DMS53 treated with DMSO at 0.1 percent for 48 hours (cell line): ENCODE data around the gene LIM2.
"Not testable (repeated sequence)": the region's sequence is repeated elsewhere in the genome, so short reads cannot be mapped to it uniquely, and the experiment has no call there.

Experiments
- DNase-seq: peaks from one replicate; lab custom pipeline; 2025; ENCODE audit not compliant: unreplicated experiment; lab: John Stamatoyannopoulos, UW

LIM2 gene

DNA sequence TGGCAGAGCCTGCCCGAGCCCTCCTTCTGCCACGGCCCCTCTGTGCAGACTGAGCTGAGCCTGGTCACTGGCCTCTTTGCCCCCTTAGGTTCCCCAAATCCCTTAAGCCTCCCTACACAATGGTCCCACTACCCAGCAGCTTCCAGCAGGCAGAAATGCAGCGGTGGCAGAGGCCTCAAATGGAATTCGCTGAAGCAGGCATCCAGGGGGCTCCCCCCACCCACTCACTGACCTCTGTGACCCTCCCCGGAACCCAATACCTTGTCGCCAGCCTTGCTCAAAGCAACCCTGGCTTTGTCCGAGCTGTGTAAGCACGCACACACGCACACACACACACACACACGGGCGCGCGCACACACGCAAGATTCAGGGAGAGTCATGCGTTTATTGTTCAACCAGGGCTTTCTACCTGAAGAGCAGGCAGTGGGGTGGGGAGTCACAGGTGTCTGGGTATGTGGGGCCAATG is at the start of gene LIM2:
TSS of gene LIM2 (minus strand) at position 51 of the 466 bp plus-strand sequence. CDS start 531 bp downstream, outside the sequence.
- DNase-seq = no peak

GRCh38 chr19:51434456-51434855 is 46.7 kb upstream of the LIM2 start:
- no peak for DNase-seq

GRCh38 chr19:51433043-51433442 is 45.3 kb upstream of the LIM2 start:
- DNase-seq = no peak

- no peak for DNase-seq
These were observed 43.4 kb upstream of the LIM2 start for GRCh38 chr19:51431124-51431523.

- no peak for DNase-seq
These were observed 42.4 kb upstream of the LIM2 start for GRCh38 chr19:51430221-51430620.

DNA sequence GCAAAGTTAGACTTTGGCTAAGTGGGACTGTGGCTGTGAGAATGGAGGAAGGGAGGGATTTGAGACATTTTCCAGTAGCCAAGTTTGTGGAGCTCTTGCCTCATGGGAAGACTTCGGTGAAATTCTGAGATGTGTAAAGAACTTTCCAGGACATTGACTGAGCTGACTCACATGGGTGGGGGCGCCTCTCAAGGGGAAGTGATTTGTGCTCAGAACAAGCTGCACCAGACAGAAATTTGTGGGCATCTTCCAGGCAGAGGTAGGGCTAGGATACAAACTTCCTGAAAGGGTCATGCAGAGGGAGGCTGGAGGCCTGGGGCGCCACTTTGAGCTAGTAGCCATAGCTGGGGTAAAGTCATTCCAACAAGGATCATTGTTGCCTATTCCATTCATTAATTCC is 39.4 kb upstream of the LIM2 start:
- no peak for DNase-seq

DNA sequence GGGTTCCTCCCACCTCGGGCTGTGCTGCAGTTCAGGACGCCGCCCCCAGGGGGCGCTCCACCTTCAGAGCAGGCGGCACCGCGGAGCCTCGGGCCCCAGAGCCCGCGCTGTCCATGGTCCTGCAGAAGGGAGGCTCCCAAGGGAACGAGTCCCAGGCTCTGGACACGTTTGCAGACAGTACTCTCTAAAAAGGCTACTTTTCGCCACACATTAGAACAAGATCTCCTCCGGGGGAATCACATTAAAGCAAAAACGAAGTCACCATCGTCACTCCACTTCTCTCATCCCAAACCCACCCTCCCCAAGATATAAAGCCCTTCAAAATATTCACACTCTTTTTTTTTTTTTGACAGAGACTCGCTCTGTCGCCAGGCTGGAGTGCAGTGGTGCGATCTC is 34.3 kb upstream of the LIM2 start:
- DNase-seq = no peak

DNA sequence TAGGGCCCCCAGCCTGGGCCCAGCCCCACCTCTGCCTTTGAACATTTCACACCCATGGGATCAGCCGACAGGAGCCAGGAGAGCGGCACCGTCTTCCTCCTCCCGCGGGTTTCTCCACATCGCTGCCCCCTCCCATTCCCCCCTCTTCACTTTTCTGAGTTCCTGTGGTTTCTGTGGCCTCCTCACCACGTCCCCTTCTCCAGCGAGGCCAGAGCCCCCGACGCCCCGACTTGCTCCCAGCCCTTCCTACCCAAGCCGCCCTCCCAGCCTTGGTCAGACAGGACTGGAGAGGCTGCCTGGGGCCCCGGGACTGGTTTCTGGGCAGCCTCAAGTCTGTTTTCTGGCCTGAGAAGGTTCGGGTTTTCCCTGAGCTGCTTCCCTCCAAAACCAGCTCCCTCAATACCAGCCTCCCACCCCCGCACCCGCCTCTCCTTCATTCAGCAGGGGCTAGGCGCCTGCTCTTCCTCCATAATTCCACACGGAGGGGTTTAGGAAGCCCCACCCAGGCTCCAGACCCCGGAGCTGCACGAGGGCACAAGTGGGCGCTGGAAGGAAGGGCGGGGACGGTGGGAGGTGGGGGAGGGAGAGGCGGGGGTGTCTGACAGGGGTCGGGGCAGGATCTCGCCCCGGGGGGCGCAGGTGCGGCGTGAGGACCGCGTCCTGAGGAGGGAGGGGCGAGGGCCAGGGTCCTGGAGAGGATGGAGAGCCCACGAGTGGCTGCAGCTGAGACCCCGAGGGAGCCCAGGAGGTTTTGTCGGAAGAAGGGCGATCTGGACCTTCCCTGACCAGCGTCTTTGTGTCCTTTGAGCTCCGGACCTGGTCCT is 33.7 kb upstream of the LIM2 start:
- DNase-seq = no peak

DNA sequence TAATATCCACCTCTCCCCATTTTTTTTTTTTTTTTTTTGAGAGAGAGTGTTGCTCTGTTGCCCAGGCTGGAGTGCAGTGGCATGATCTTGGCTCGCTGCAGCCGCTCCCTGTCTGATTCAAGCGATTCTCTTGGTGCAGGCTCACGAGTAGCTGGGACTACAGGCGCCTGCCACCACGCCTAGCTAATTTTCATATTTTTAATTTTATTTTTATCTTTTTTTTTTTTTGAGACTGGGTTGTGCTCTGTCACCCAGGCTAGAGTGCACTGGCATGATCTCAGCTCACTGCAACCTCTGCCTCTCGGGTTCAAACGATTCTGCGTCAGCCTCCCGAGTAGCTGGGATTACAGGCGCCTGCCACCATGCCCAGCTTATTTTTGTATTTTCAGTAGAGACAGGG is 32.7 kb upstream of the LIM2 start:
- DNase-seq = not testable (repeated sequence)

- no peak for DNase-seq
These were observed 30.9 kb upstream of the LIM2 start for GRCh38 chr19:51418707-51419106.

DNA sequence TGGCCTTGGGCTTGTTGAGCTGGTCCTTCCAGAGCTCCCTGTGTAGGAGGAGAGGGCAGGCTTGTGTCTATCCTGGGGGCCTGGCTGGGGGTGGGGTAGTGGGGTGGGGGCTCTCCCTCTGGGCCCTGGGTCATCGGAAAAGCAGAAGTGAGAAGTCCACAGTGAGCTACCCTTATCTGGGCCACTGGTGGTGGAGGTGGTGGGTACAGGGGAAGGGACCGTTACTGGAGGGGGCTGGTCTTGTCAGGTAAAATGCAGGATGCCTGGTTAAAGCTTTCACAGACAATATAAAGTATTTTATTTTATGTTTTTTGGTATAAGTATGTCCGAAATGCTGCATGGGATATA is 30.0 kb upstream of the LIM2 start:
- no peak for DNase-seq

- DNase-seq = no peak
These were observed 29.5 kb upstream of the LIM2 start, which contains the start of gene SIGLEC10 for GRCh38 chr19:51417107-51417809. Gene SIGLEC10 (minus strand): TSS chr19:51417642. CDS start chr19:51417581, 61 bp downstream.

GRCh38 chr19:51416422-51416821 is 28.6 kb upstream of the LIM2 start:
- not testable (repeated sequence) for DNase-seq

- DNase-seq = no peak
These were observed 27.4 kb upstream of the LIM2 start for GRCh38 chr19:51415187-51415586.

DNA sequence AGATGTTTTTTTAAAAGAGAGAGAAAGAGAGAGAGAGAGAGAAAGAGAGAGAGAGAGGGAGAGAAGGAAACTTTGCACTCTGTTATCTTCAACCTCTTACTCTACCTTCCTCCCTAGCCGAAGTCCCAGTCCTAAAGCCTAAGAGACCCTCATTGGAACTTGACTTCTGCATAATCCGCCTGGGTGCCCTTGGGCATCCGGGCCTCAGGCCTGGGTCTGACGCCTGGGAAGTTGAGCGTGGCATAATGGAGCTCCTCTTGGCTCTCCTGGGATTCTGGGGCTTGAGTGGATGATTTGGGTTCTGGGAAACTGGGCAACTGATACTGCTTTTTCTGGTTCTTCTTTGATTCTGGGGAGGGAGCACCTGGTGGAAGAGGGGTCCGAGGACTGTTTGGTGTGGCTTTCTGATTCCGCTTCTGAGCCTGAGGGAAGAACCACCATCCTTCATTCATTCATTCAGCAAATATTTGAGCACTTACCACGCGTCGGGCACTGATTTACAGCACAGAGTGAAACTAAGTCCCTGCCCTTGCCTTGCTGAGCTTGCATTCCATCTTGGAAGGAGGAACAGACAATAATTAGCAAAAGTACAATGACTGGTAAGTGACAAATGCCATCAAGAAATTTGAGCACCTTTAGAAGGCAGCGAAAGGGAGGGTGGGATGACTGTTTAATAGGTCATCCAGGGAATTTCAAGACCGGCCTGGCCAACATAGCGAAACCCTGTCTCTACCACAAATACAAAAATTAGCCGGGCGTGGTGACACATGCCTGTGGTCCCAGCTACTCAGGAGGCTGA is 23.4 kb upstream of the LIM2 start:
- DNase-seq = no peak

DNA sequence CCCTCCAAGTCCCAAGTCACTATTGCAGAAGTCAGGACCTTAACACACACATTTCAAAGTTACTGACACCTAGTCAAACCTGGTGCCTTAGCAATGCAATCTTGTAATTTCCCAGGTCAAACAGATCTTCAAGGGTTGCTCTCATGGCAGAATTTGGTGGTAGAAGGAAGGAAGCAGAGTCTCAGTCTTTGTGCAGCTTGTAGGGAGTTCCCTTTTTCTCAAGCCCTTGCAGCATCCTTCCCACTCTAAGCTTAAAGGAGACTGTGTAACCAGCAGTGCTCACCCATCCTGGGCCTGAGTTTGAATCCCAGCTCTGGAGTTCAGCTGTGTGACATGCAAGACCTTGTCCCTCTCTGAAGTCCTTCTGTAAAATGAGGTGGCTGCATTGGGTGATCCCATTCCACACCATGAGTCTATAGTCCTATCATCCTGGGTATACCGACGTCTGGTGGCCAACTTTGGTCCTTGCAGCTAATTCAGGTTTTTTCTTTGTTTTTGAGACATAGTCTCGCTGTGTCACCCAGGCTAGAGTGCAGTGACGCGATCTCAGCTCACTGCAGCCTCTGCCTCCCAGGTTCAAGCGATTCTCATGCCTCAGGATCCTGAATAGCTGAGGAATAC is 19.8 kb upstream of the LIM2 start:
- no peak for DNase-seq

DNA sequence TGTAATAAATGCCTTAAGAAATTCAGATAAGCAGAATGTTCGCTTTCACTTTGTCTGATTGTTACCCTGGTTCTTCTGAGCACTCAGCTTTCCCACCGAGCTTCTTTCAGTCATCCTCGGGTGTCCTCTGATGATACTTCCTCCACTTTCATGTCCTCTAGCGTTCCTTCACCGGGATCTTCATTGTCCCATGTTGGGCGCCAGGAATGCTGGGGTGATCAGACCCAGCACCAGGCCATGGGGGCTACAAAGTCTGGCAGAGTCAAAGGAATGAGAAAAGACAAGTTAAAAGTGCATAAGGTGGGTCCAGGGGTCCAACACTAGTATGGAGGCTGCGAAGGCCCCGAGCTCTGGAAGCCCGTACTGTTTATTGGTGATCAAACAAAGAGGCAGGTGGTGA is 14.3 kb upstream of the LIM2 start:
- DNase-seq = no peak

GRCh38 chr19:51399936-51400335 is 12.2 kb upstream of the LIM2 start:
- DNase-seq = not testable (repeated sequence)

DNA sequence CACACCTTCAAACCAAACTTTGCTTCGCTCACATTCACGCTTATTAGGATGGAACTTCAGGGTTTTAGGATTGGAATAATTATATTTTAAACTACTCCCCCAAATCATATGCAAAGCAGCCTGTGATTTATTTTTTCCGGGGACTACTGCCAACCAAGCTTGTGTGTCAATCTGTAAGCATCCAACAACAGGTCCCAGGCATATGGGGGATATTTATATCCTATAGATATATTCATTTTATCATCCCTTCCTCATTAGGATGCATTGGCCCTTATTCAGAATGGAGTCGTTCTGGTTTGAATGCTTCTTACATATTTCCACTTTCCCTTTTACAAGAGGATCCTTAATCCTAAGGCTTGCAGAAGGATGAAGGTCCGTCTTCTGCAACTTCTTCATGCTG is 11.5 kb upstream of the LIM2 start:
- DNase-seq = no peak

DNA sequence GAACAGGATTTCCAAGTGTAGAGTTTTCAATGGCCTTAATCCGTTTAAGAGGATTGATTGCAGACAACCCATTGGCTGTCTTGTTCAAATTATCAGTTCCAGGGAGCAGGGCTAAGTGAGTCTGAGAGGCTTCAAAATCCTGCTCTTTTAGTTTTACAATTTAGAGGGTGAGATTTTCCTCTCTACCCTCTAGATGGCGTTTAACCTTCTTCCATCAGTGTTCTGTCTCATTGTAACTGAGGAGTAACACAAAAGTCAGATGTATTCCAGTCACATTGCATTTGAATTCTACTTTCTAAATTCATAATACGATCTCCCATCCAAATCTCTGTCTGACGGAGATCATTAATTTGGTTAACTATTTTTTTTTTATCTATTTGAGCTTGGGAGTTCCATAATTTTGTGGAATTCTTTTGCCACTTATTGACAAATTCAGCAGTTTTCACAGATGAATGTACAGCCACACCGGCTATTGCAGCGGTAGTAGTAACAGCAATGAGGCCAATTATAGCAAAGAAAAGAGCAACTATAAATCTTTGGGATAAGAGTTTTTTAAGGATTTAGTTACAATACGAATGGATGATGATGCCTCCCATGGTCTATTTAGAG is 10.4 kb upstream of the LIM2 start:
- no peak for DNase-seq

DNA sequence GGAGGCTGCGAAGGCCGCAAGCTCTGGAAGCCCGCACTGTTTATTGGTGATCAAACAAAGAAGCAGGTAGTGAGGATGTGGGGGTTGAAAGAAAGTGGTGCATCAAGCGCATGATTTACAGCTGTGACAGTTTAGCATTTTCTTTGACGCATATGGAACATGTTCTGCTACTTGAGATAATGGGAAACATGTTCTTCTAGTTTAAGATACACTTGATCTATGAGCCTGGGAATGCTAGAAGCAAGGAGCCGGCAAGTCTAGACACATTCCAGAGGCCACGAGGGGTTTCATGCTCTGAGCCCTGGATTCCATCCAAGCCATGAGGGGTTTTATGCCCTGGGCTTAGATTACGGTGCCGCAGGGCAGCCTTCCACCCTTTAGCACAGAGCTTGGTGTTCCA is 9.7 kb upstream of the LIM2 start:
- not testable (repeated sequence) for DNase-seq
